ENCODE data around the gene BCAS1. TPM values are rescaled to one million over a fixed set of nuclear protein-coding genes. Genes with fewer than 3 reads are reported as not detected.

Gene BCAS1
- total RNA-seq, 2 experiments from 2014 or later: not detected

DNA sequence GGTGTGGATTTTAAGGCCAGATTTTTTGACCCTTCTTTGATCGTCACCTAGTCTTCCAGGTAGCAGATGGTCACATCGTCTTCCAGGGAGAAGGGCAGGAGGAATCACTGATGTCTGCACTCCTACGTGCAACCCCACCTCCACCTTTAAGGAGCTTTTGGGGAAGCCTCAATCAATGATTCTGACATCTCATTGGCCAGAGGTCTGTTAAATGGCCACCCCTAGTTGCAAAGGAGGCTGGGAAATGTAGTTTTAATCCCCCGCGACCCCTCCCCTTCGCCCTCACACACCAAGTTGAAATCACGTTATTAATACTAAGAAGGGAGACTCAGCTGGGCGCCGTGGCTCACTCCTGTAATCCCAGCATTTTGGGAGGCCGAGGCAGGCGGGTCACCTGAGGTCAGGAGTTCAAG is 151.4 kb downstream of the BCAS1 start:
- H3K9me3 Mint-ChIP-seq: no peaks in the 10 kb centered on the region
- no peak overlapping the region for H3K27ac Mint-ChIP-seq
- H3K27me3 Mint-ChIP-seq: peaks cover 5% of the 10 kb centered on the region
- no peak for DNase-seq
- ChIA-PET POLR2A (interaction anchor here (1.3 to 4.8 kb wide), 2 partner anchors 19 to 338 kb away, joined by 3 to 43 read pairs; no protein-coding TSS in a partner anchor), CTCF (interaction anchor here (0.6 to 6.6 kb wide), 4 partner anchors 19 to 339 kb away, joined by 3 to 100 read pairs (median 29); no protein-coding TSS in a partner anchor)
- no peaks in the 10 kb centered on the region for H3K36me3 Mint-ChIP-seq (ENCODE audit: low read depth)
- no peak overlapping the region for H3K4me3 Mint-ChIP-seq
- H3K4me1 Mint-ChIP-seq: peaks cover 38% of the 10 kb centered on the region

GRCh38 chr20:53918020-53918311 is 152.4 kb downstream of the BCAS1 start:
- no peak overlapping the region for H3K4me3 Mint-ChIP-seq
- DNase-seq: no peak
- no peaks in the 10 kb centered on the region for H3K36me3 Mint-ChIP-seq (ENCODE audit: low read depth)
- H3K27ac Mint-ChIP-seq: no peak overlapping the region
- POLR2A ChIA-PET: interaction anchor here (0.8 to 4.8 kb wide), 4 partner anchors 13 to 337 kb away, joined by 3 to 43 read pairs (median 4); no protein-coding TSS in a partner anchor
- H3K9me3 Mint-ChIP-seq: no peaks in the 10 kb centered on the region
- CTCF ChIA-PET: interaction anchor here (4.4 to 6.6 kb wide), 3 partner anchors 20 to 338 kb away, joined by 28 to 100 read pairs (median 30); no protein-coding TSS in a partner anchor
- peaks cover 41% of the 10 kb centered on the region for H3K4me1 Mint-ChIP-seq
- H3K27me3 Mint-ChIP-seq: peaks cover 5% of the 10 kb centered on the region

GRCh38 chr20:53917145-53918019 is 153.0 kb downstream of the BCAS1 start:
- H3K9me3 Mint-ChIP-seq: no peaks in the 10 kb centered on the region
- H3K36me3 Mint-ChIP-seq (ENCODE audit: low read depth): no peaks in the 10 kb centered on the region
- H3K4me1 Mint-ChIP-seq: peaks cover 39% of the 10 kb centered on the region
- no peak for DNase-seq
- H3K27me3 Mint-ChIP-seq: peaks cover 5% of the 10 kb centered on the region
- H3K4me3 Mint-ChIP-seq: no peak overlapping the region
- peak overlapping the region; percentile 12 for H3K27ac Mint-ChIP-seq
- CTCF ChIA-PET: interaction anchor here (1.0 to 6.6 kb wide), 9 partner anchors 17 to 339 kb away, joined by 3 to 100 read pairs (median 28); no protein-coding TSS in a partner anchor
- POLR2A ChIA-PET: interaction anchor here (0.7 to 4.8 kb wide), 8 partner anchors 9 to 336 kb away, joined by 3 to 43 read pairs (median 4); partner anchors contain the start of gene ZNF217

DNA sequence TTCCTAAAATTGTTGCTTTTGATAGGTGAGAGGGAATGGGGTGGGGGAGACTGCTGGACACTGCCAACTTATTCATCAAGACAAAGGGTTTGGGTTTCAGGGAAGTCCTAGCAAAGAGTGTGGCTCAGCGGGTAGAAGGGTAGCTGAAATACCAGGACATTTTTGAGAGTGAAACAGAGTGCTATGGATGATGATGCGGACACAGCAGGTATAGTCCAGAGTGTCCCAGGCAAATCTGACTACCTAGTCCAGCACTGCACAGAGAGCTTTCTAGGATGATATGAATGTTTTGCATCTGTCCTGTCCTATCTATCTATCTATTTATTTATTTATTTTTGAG is 154.3 kb downstream of the BCAS1 start:
- peak overlapping the region; percentile 86 for H3K4me3 Mint-ChIP-seq

GRCh38 chr20:53915446-53916172 is 154.8 kb downstream of the BCAS1 start:
- CTCF ChIA-PET: interaction anchor here (0.5 to 6.6 kb wide), 54 partner anchors 8 to 354 kb away, joined by 3 to 100 read pairs (median 5); no protein-coding TSS in a partner anchor
- Mint-ChIP-seq H3K27ac (peak overlapping the region; percentile 79), H3K36me3 (ENCODE audit: low read depth) (no peaks in the 10 kb centered on the region), H3K27me3 (peaks cover 2% of the 10 kb centered on the region), H3K4me3 (peak overlapping the region; percentile 86), H3K9me3 (no peaks in the 10 kb centered on the region), H3K4me1 (peaks cover 39% of the 10 kb centered on the region)
- DNase-seq: peak; percentile 97
- POLR2A ChIA-PET: interaction anchor here (0.8 to 4.8 kb wide), 22 partner anchors 9 to 334 kb away, joined by 3 to 43 read pairs (median 4); no protein-coding TSS in a partner anchor

More for the DNA sequence above, 154.3 kb downstream of the BCAS1 start:
- Mint-ChIP-seq H3K9me3 (no peaks in the 10 kb centered on the region), H3K36me3 (ENCODE audit: low read depth) (no peaks in the 10 kb centered on the region), H3K27ac (peak overlapping the region; percentile 79), H3K27me3 (peaks cover 5% of the 10 kb centered on the region), H3K4me1 (peaks cover 39% of the 10 kb centered on the region)
- no peak for DNase-seq
- CTCF ChIA-PET: interaction anchor here (0.6 to 6.6 kb wide), 49 partner anchors 9 to 355 kb away, joined by 3 to 100 read pairs (median 5); no protein-coding TSS in a partner anchor
- POLR2A ChIA-PET: interaction anchor here (0.9 to 4.8 kb wide), 19 partner anchors 17 to 335 kb away, joined by 3 to 43 read pairs (median 6); no protein-coding TSS in a partner anchor

DNA sequence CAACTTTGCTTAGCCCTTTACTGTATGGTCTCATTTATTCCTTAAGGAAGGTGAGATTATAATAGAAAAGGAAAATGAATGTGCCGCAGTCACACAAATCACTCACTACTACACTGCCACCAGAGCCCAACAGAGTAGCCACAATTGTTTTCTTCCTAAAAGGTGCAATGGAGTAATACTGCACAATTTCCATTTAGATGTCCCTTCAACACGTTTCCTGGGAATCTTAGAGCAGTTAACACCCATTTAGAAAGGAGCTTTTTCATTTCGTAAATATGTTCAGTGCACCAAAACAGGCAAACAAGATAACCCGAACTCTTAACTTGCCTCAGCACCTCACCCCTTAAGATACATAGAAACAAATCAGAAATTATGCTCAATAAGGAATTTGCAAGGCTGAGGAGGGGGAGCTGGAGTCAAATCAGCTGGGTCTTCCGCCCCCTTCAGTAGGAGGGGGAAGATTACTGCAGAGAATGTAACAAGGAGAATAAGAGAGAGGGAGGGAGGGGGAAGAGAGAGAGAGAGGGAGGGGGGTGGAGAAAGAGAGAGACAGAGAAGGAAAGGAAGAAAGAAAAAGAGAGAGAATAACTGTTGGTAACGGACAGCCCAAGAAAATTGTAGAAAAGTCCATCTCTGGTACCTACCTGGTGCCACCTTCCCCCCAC is 155.5 kb downstream of the BCAS1 start:
- POLR2A ChIA-PET: interaction anchor here (0.8 to 4.8 kb wide), 13 partner anchors 8 to 334 kb away, joined by 3 to 43 read pairs (median 7); no protein-coding TSS in a partner anchor
- Mint-ChIP-seq H3K27ac (peak overlapping the region; percentile 64), H3K27me3 (no peaks in the 10 kb centered on the region), H3K36me3 (ENCODE audit: low read depth) (no peaks in the 10 kb centered on the region), H3K9me3 (no peaks in the 10 kb centered on the region), H3K4me3 (peak overlapping the region; percentile 86), H3K4me1 (peaks cover 39% of the 10 kb centered on the region)
- CTCF ChIA-PET: interaction anchor here (0.5 to 6.6 kb wide), 37 partner anchors 13 to 337 kb away, joined by 3 to 100 read pairs (median 6); no protein-coding TSS in a partner anchor
- no peak for DNase-seq

DNA sequence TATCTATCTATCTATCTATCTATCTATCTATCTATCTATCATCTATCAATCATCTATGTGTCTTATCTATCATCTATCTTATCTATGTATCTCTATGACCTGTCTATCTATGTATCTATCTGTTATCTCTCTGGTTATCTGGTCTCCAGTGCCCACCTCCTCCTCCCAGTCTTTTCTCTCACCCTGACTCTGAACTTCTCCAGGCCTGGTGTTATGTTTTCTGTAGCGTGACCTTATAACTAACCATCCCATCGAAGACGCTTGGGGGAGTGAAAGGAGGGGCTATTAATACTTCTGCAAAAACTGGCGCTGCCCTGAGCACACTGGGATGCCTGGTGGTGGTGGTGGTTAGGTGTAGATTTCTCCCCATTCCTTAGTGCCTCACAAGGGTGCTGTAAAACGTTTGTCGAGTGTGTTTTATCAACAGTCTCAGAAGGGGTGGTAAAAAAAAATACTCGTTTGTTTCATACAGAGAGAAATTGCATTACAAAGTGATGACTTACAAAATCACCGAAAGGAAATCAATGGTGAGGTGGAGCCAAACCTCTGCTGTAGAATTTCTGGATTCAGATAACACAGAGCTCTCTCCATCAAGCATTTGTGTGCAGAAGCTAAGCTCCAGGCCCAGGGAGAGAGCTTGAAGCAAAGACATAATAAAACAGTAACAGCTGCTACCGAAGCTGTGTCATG is 156.2 kb downstream of the BCAS1 start:
- Mint-ChIP-seq H3K36me3 (ENCODE audit: low read depth) (no peaks in the 10 kb centered on the region), H3K27ac (no peak overlapping the region), H3K9me3 (no peaks in the 10 kb centered on the region), H3K4me3 (peak overlapping the region; percentile 86), H3K4me1 (peaks cover 39% of the 10 kb centered on the region), H3K27me3 (no peaks in the 10 kb centered on the region)
- ChIA-PET POLR2A (interaction anchor here (0.6 to 4.8 kb wide), 10 partner anchors 8 to 333 kb away, joined by 3 to 43 read pairs (median 6); no protein-coding TSS in a partner anchor), CTCF (interaction anchor here (0.6 to 6.6 kb wide), 16 partner anchors 14 to 336 kb away, joined by 3 to 100 read pairs (median 10); no protein-coding TSS in a partner anchor)
- no peak for DNase-seq

- Mint-ChIP-seq H3K27ac (no peak overlapping the region), H3K36me3 (ENCODE audit: low read depth) (no peaks in the 10 kb centered on the region), H3K9me3 (no peaks in the 10 kb centered on the region), H3K4me3 (no peak overlapping the region), H3K27me3 (no peaks in the 10 kb centered on the region), H3K4me1 (peaks cover 33% of the 10 kb centered on the region)
- ChIA-PET CTCF (interaction anchor here (0.5 to 2.8 kb wide), 2 partner anchors 13 to 202 kb away, joined by 3 to 7 read pairs; no protein-coding TSS in a partner anchor), POLR2A (interaction anchor here (1.1 to 1.6 kb wide), 2 partner anchors 11 to 44 kb away, joined by 3 to 6 read pairs; no protein-coding TSS in a partner anchor)
- DNase-seq: no peak
These were observed 159.1 kb downstream of the BCAS1 start for GRCh38 chr20:53911301-53911700.

DNA sequence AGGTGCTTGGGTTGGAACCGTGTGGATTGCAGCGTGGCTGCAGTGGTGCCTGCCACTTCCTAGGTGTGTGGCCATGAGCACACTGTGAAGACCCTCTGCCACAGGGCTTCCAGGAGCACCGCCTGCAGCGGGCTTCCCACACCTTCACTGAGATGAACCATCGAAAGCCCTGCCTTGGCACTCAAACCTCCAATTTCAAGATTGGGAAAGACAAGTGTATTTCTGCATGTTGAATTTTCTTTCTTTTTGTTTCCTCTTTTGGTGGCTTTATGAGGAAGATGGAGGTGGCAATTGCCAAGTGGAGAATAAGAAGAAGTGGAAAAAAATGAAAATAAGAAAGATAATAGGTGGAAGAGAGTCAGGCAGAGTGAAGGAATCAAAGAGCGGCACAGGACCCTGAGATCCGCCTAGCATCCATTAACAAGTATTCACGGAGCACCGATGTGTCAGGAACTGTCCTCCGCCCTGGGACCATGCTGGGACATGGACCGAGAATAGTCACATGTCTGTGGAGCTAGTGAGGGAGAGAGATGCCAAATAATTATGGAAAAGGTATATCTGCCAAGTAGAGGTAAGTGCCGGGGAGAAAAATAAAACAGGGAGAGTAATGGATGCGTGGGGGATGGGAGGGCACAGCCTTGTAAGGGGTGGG is 159.9 kb downstream of the BCAS1 start:
- H3K9me3 Mint-ChIP-seq: no peaks in the 10 kb centered on the region
- ChIA-PET CTCF (no interaction called here), POLR2A (no interaction called here)
- no peaks in the 10 kb centered on the region for H3K27me3 Mint-ChIP-seq
- no peak overlapping the region for H3K4me3 Mint-ChIP-seq
- no peak for DNase-seq
- H3K4me1 Mint-ChIP-seq: peaks cover 28% of the 10 kb centered on the region
- no peaks in the 10 kb centered on the region for H3K36me3 Mint-ChIP-seq (ENCODE audit: low read depth)
- no peak overlapping the region for H3K27ac Mint-ChIP-seq

GRCh38 chr20:53907968-53908751 is 162.2 kb downstream of the BCAS1 start:
- Mint-ChIP-seq H3K4me1 (peaks cover 19% of the 10 kb centered on the region), H3K4me3 (no peak overlapping the region), H3K27ac (no peak overlapping the region), H3K9me3 (no peaks in the 10 kb centered on the region), H3K27me3 (no peaks in the 10 kb centered on the region), H3K36me3 (ENCODE audit: low read depth) (no peaks in the 10 kb centered on the region)
- no peak for DNase-seq
- ChIA-PET CTCF (interaction anchor here (0.7 to 1.7 kb wide), 4 partner anchors 8 to 154 kb away, joined by 3 to 8 read pairs (median 4); no protein-coding TSS in a partner anchor), POLR2A (interaction anchor here (0.9 to 1.3 kb wide), 3 partner anchors 36 to 284 kb away, joined by 3 read pairs; no protein-coding TSS in a partner anchor)
